NCI-H1694 treated with DMSO at 0.1 percent for 48 hours (cell line): ENCODE measurements around the gene TRIM22.
"Not testable (repeated sequence)": the region's sequence is repeated elsewhere in the genome, so short reads cannot be mapped to it uniquely, and the experiment has no call there.

Experiments used
- DNase-seq: peaks from one replicate; lab custom pipeline; 2025; lab: John Stamatoyannopoulos, UW

TRIM22 gene

DNA sequence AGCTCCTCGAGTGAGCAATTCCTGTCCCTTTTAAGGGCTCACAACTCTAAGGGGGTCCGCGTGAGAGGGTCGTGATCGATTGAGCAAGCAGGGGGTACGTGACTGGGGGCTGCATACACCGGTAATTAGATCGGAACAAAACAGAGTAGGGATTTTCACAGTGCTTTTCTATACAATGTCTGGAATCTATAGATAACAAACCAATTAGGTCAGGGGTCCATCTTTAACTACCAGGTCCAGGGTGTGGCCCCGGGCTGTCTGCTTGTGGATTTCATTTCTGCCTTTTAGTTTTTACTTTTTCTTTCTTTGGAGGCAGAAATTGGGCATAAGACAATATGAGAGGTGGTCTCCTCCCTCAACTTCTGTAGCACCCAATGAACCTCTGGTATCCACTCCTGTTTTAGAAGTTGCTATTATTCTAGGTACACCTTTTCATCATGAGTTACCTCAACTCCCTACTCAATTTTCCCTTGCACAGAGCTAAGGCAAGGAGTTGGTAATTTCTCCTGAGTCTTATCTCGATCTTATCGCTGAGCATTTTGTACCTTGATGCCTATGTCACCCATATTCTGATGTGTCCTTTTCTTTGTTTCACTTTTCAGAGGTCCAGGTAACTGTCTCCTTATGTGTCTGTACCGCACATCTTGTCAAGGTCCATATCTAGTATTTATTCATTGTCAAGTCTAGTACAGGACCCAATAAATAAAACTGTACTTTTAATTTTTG, 1.8 kb downstream of the TRIM22 start:
- DNase-seq, result not testable (repeated sequence)

DNA sequence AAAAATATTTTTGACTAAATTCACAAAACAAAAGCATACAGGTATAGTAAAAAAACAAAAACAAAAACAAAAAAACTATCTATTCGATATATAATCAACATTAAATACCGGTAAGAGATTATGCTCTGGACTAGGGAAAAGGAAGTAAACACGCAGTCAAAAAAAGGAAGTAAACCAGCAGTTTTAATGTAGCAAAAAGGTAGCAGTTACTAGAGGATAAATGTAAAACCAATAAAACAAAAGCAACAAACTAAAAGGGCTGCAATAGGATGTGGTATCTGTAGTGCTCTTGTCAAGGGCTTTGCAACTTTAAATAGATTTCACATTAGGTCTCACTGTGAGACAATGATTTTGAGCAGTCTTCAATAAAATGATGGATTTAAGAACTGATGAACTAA, 2.4 kb downstream of the TRIM22 start:
- no peak for DNase-seq

DNA sequence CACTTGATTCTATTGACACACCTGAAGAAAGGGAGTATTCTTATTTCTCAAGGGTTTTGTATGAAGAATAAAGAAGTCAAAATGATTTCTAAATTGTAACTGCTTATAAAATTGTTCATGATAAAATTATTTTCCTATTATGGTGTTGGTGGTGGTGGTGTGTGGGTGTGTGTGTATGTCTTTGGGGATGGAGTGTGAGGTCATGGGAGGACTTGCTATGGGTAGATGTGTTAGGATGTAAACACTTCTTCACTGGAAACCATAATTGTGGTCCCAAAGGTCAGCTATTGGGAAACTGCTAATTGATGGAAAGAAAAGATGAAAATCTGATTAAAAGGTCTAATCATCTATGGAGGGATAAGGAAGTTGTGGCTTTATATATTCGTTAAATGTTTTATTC, 5.1 kb downstream of the TRIM22 start:
- no peak for DNase-seq

DNA sequence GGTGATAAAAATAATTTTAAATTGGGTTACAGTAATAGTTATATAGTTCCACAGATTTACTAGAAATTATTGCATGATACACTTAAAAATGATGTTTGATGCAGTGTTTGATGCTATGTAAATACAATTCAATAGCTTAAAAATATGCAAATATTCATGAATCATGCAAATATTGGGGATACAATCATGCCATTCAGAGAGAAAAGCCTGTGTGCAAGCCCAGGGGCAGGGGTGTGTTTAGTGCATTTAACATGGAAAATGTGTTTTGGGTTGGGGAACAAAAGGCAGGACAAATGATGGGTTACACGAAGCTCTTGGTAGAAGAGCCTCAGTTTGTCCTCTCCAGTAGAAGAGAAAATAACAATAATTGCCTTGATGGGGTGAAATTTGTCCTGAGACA, 6.0 kb downstream of the TRIM22 start:
- DNase-seq, result no peak

DNA sequence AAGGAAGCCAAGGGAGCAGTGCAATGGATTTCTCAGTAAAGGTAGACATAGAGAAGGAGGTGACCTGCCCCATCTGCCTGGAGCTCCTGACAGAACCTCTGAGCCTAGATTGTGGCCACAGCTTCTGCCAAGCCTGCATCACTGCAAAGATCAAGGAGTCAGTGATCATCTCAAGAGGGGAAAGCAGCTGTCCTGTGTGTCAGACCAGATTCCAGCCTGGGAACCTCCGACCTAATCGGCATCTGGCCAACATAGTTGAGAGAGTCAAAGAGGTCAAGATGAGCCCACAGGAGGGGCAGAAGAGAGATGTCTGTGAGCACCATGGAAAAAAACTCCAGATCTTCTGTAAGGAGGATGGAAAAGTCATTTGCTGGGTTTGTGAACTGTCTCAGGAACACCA, 6.6 kb downstream of the TRIM22 start:
- DNase-seq, result no peak

DNA sequence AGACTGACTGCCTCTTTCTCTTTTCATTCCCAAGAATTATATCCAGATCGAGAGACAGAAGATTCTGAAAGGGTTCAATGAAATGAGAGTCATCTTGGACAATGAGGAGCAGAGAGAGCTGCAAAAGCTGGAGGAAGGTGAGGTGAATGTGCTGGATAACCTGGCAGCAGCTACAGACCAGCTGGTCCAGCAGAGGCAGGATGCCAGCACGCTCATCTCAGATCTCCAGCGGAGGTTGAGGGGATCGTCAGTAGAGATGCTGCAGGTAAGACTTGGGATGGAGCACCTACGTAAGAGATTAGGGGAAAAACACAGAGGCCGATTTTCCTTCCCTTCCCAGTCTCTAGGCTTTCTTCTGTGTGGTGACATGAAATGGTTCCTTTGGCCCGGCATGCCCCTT, 8.7 kb downstream of the TRIM22 start:
- DNase-seq, result no peak

DNA sequence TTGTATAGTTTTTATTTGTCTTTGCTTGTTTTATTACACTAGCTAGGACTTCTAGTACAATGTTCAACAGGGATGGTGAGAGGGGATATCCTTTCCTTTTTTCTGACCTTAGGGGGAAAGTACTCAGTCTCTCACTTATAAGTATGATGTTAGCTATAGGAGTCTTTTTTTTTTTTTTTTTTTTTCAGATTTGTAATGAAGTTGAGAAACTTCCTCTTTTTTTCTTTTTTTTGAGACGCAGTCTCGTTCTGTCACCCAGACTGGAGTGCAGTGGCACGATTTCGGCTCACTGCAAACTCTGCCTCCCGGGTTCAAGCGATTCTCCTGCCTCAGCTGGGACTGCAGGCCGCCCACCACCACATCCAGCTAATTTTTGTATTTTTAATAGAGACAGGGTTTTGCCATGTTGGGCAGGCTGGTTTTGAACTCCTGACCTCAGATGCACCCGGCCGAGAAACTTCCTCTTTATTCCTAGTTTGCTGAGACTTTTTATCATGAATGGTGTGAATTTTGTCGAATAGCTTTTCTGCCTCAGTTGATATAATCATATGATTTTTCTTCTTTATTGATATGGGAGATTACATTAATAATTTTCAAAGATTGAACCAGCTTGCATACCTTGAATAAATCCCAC, 10.9 kb downstream of the TRIM22 start:
- no peak for DNase-seq

DNA sequence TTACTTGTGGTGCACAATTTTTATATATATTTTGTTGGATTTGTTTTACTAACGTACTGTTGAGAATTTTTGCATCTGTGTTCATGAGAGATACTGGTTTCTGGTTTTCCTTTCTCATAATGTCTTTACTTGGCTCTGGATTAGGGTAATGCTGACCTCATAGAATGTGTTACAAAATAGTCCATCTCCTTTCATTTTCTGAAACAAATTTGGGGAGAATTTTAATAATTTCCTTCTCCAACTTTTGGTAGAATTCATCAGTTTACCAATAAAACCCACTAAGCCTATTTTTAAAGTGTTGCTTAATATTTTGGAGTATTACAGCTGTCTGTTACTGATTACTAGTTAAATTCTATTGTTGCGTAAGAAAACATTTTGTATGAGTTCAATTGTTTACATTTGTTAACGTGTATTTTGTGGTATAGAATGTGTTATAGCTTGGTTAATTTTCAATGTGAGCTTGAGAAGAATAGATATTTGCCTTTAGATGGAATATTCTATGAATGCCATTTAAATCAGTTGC, 11.5 kb downstream of the TRIM22 start:
- no peak for DNase-seq

DNA sequence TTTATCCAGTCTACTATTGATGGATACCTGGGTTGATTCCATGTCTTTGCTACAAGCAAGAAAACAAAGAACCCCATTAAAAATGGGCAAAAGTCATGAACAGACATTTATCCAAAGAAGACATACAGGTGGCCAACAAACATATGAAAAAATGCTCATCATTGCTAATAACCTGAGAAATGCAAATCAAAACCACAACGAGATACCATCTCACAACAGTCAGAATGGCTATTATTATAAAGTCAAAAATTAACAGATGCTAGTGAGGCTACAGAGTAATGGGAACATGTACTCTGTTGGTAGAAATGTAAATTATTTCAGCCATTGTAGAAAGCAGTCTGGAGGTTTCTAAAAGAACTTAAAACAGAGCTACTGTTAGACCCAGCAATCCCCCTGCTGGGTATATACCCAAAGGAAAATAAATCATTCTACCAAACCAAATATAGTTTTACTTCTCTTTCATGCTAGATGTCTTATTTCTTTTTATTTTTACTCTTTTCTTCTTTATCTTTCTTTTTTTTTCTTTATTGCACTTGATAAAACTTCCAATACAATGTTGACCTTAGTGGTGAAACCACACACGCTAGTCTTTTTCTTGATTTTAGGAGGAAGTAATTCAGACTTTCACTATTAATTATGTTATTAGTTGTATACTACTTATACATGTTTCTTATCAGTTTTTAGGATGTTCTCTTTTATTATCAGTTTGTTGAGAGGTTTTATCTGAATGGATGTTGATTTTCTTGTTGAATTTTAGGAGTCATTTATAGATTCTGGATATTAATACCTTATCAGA, 14.3 kb downstream of the TRIM22 start:
- no peak for DNase-seq

DNA sequence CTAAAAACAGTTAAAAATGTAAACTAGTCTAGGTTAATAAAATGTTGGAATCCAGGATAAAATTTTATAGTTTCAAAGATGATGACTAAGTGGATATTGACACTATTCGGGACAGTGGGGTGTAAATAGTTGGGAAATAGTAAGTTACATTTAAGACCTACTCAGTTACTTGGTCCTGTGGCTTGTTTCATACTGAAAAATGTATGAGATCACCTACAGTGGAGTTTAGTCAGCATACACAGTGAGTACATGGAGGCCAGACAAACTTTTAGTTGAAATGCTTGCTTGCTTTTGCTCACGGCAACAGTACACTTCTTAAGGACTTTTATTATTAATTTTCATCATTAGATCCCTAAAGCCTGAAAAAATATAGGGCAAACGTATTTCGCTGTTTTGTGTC, 16.1 kb downstream of the TRIM22 start:
- no peak for DNase-seq

DNA sequence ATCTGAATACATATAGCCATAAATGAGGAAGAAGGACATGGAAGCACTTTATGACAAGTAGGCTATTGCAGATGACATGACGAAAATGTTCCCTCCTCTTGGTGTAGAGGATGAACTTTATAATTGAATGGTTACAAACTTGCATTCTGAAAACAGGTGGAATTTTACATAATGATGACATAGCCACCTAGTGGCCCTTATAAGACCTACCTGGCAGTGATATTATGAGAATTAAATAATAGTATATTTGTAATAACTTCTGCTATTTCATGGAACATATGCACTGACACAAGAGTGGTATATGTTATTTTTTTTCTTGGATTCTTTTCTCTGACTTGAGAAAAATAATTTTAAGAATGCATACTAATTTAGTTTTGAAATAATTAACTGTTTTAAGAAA, 22.9 kb downstream of the TRIM22 start:
- no peak for DNase-seq

DNA sequence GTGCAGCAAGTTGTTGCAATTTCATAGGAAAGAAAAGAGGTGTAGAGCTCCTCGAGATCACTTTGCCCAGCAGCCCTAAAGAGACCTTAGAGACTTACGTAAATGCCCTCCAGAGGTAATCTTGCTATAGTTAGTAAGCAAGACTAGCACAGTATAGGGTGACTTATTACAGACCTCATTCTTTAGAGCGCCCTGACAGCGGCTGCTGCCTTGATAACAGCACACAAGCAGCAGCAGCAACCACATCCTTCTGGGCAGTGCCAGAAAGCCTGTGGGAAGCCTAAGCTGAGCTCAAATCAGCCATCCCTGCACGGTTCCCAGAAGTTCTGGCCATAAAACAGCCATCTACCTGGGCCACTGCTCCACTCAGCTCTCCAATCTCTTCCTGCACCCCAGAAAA, 24.1 kb downstream of the TRIM22 start:
- DNase-seq, result no peak

DNA sequence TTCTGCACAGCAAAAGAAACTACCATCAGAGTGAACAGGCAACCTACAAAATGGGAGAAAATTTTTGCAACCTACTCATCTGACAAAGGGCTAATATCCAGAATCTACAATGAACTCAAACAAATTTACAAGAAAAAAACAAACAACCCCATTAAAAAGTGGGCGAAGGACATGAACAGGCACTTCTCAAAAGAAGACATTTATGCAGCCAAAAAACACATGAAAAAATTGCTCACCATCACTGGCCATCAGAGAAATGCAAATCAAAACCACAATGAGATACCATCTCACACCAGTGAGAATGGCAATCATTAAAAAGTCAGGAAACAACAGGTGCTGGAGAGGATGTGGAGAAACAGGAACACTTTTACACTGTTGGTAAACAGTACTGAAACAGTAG, 26.9 kb downstream of the TRIM22 start:
- DNase-seq, result not testable (repeated sequence)

DNA sequence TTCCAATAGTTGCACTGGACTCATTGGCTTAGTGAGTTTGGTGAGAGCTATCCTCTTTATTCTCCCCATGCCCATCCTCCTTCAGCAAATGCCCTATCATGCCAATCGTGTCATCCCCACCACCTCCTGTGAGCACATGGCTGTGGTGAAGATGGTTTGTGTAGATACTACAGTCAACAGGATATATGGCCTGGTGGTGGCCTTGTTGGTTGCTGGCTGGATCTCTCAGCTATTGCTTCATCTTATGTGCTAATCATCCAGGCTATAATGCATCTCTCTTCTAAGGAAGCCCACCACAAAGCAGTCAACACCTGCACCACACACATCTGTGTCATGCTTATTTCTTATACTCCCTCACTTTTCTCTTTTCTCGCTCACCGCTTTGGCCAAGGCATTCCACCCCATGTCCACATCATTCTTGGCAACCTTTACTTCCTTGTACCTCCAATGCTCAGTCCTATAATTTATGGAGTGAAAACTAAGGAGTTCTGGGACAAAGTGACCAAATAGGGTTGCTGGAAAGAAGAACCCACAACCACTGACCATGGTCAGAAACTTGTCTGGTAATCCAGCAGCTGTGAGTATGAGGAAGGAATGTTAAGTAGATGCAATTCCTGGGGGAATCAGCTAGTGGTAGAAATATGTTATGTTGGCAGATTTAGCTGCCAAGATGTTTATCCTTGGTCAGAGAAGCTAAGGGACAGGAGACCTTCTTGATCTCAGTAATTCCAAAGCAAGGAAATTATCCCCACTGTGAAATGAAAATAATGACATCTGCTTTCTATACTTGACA, 30.3 kb downstream of the TRIM22 start:
- DNase-seq, result no peak

DNA sequence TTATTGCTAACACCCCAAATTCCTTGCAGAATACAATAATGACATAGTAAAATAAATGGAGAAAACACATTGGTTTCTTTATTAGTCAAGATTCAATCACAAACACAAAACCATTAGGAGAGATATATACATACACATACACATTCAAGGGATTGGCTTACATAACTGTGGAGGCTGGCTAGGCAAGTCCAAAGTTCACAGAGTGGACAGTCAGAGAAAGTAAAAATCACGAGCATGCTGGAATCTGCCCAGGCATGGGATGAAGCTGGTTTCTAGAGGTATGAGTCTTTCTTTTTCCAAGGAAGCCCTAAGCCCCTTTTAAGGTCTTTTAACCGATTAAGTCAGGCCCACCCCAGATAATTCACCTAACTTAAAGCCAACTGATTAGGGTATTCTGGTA, 33.0 kb downstream of the TRIM22 start:
- no peak for DNase-seq

DNA sequence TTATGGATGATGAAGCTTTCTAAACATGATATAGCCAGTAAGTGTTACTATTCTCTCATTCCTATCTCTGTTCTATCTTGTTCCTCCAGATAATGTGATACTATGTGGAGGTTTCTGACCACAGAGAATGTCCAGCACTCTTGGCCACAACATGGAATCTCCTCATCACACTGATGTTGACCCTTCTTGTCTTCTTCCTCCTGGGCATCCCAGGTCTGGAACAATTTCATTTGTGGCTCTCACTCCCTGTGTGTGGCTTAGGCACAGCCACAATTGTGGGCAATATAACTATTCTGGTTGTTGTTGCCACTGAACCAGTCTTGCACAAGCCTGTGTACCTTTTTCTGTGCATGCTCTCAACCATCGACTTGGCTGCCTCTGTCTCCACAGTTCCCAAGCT, 36.8 kb downstream of the TRIM22 start:
- no peak for DNase-seq

DNA sequence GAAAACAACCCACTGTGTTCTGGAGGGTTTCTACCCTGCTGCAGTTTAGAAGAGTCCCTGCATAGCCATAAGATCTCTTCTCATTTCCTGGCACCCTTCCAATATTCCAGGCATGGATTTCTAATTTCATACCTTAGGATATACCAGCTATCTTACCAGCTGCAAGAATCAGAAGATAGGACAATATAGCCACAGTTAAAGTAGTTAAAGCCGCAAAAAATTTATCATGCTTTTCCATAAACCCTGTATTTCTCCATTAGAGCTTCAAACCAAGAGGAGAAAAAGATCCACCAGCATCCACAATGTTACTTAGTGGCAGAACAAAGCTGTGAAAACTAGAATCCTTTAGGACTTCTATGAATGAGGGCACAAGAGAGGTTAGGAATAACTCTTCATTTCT, 38.1 kb downstream of the TRIM22 start:
- no peak for DNase-seq

DNA sequence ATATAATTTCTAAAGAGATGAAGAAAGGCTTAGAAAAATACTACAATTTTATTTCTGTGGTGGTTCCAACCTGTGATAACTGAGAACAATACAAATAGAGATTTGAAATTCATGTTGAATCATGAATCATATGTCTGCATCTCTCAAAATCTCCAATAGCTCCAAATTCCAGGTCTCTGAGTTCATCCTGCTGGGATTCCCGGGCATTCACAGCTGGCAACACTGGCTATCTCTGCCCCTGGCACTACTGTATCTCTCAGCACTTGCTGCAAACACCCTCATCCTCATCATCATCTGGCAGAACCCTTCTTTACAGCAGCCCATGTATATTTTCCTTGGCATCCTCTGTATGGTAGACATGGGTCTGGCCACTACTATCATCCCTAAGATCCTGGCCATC, 46.8 kb downstream of the TRIM22 start, which contains the start of gene OR56B1:
Gene OR56B1 (plus strand): TSS at position 53 of the 400 bp plus-strand sequence. CDS start 69 bp downstream, at position 122.
- DNase-seq, result no peak

DNA sequence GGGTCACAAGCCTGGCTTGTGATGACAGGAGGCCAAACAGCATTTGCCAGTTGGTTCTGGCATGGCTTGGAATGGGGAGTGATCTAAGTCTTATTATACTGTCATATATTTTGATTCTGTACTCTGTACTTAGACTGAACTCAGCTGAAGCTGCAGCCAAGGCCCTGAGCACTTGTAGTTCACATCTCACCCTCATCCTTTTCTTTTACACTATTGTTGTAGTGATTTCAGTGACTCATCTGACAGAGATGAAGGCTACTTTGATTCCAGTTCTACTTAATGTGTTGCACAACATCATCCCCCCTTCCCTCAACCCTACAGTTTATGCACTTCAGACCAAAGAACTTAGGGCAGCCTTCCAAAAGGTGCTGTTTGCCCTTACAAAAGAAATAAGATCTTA, 47.5 kb downstream of the TRIM22 start:
- DNase-seq, result no peak

DNA sequence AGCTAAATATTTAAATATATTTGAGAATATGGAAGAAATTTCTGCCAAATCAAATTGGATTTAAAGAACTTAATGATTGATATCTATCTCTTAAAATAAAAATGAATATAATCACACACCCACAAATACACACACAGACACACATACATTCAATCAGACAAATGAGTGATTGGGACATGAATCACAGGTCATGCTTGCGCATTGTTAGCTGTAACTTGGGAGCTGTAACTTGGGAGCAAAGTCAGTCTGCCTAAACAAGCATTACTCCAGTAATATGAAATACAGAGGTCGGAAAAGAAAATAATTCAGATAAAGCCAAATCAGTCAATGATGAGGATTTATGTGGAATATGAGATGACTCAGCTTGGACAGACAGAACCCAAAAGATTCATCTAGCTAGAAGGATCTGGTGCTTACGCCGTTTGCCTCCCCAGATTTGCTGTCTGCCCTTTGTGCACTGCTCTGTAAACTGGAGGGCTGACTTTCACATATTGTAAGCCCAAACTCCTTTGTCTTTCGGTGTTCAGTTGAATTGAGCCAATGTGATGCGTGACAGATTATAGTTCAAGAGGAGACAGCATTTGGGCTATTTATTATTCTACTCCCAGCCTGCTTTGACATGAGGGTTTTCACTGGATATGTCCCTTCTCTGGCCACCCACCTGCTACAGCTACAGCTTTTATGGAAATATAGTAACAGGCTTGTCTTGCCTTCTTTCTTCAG, 48.2 kb downstream of the TRIM22 start:
- no peak for DNase-seq

DNA sequence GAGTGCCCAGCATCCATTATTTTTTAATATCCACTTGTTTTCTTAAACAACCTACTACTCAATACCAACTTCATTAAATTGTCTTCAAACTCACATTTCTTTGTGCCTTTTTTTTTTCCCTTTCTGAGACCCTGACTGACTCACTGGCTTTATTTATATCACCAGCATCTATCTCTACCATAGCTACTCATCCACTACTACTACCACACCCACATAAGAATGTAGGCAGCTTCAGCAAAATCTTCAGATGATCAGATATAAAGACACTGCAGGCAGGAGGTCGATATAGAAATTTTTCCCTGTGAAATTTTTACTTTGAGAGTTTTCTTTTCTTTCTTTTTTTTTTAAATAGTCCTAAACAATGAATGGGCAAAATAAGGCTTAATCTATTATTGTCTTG, 48.8 kb downstream of the TRIM22 start:
- DNase-seq, result no peak
